ENCODE data around the gene TRIM40.

DNA sequence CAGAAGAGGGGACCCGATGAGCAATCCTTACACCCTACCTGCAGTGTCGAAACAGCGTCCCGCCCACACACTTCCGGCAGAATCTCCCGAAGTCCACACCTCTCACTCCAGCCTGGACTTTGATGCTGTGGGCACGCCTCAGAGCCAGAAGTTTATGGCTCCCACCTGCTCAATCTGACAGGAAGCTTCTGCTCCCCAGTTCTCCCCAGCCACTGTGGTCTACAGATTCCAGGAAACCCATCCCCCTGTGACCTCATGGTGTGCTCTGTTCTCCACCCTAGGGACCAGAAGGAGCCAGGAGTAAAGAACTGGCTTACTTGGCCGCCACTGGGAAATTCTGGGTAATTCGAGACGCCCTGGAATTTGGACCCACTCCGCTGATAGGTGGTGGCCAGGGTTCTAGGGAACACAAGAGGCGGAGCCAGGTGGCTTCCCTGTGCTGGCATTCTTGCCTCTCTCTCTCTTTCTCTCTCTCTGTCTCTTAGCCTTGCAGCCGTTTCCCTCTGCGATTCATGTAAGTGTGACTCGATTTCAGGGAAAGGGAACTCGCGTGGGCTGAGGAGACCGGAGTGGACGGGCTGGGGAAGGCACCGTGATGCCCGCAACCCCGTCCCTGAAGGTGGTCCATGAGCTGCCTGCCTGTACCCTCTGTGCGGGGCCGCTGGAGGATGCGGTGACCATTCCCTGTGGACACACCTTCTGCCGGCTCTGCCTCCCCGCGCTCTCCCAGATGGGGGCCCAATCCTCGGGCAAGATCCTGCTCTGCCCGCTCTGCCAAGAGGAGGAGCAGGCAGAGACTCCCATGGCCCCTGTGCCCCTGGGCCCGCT is 27.4 kb downstream of the TRIM40 start, which contains the start of gene TRIM15:
- no peak for TF ChIP-seq EZH2 (IDR thresholded peaks at IDR 0.05; ENCODE audit: insufficient read depth, low read length)
- TF ChIP-seq, protein P1, sequence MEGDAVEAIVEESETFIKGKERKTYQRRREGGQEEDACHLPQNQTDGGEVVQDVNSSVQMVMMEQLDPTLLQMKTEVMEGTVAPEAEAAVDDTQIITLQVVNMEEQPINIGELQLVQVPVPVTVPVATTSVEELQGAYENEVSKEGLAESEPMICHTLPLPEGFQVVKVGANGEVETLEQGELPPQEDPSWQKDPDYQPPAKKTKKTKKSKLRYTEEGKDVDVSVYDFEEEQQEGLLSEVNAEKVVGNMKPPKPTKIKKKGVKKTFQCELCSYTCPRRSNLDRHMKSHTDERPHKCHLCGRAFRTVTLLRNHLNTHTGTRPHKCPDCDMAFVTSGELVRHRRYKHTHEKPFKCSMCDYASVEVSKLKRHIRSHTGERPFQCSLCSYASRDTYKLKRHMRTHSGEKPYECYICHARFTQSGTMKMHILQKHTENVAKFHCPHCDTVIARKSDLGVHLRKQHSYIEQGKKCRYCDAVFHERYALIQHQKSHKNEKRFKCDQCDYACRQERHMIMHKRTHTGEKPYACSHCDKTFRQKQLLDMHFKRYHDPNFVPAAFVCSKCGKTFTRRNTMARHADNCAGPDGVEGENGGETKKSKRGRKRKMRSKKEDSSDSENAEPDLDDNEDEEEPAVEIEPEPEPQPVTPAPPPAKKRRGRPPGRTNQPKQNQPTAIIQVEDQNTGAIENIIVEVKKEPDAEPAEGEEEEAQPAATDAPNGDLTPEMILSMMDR (IDR thresholded peaks at IDR 0.05; ENCODE audit: insufficient read depth, low read depth, low read length): no peak

Data from astrocyte (in vitro differentiated cells and primary cell).